Cardiac muscle cell (in vitro differentiated cells and primary cell): Measurements from ENCODE around the gene RALGPS1. TPM values are rescaled to one million over a fixed set of nuclear protein-coding genes. Genes with fewer than 3 reads are reported as not detected.

Experiments used
- DNase-seq, 2 donors: peaks; one replicate each; pipeline versions ENCODE4 v3.0.0 to v3.0.0-alpha.2; 2010 to 2017; ENCODE audit warnings: low read depth in 1 of 2, low spot score in 1 of 2
- H3K27ac ChIP-seq: fragments of 200-600 bp; sonication (generic); 2 replicates; pipeline ENCODE4 v1.5.1; 2016
- H3K27me3 ChIP-seq: fragments of 200-600 bp; sonication (generic); 2 replicates; pipeline ENCODE4 v1.6.0; 2016; ENCODE audit warnings: control low read depth
- H3K36me3 ChIP-seq: fragments of 200-600 bp; sonication (generic); 2 replicates; pipeline ENCODE4 v1.5.1; 2016; ENCODE audit warnings: control low read depth
- H3K4me1 ChIP-seq: fragments of 200-600 bp; sonication (generic); 2 replicates; pipeline ENCODE4 v1.8.1; 2017; ENCODE audit warnings: low read depth, mild to moderate bottlenecking, mixed run types
- H3K4me3 ChIP-seq: fragments of 200-600 bp; sonication (generic); 2 replicates; pipeline ENCODE4 v1.5.1; 2016; ENCODE audit warnings: mild to moderate bottlenecking
- H3K9me3 ChIP-seq: fragments of 200-600 bp; sonication (generic); 2 replicates; pipeline ENCODE4 v1.5.1; 2017; ENCODE audit warnings: low read depth, mild to moderate bottlenecking, control low read depth
- CTCF ChIP-seq: IDR thresholded peaks from 2 replicates; pipeline ENCODE4 v1.5.1; 2012; ENCODE audit warnings: low read depth, mild to moderate bottlenecking, low read length
- polyA plus RNA-seq: library from polyadenylated mRNA; unstranded; fragments of >200 nt; fragmentation: Nextera tagmentation; extraction: Ambion mirVana; gene quantifications from 2 replicates; pipeline ENCODE4 v1.2.1, GENCODE V29; 2016
- total RNA-seq: library from RNA; depleted of rRNA; stranded (reverse); fragments of >200 nt; gene quantifications from 2 replicates; pipeline ENCODE4 v1.2.3, GENCODE V29; 2016

RALGPS1 gene
- total and polyA plus RNA-seq, 2 experiments from 2014 or later, result 14.1 to 16.1 TPM

GRCh38 chr9:127104581-127105311 lies 190.2 kb downstream of the RALGPS1 start:
- Histone ChIP-seq H3K9me3 (no peaks in the 10 kb centered on the region), H3K36me3 (no peaks in the 10 kb centered on the region), H3K4me1 (peaks cover 9% of the 10 kb centered on the region), H3K27me3 (no peaks in the 10 kb centered on the region), H3K4me3 (no peak overlapping the region), H3K27ac (no peak overlapping the region)
- no peak for TF ChIP-seq CTCF
- DNase-seq, result peak; percentile 19 to 74

GRCh38 chr9:127105805-127106465 lies 191.4 kb downstream of the RALGPS1 start:
- Histone ChIP-seq H3K9me3 (no peaks in the 10 kb centered on the region), H3K4me3 (no peak overlapping the region), H3K36me3 (no peaks in the 10 kb centered on the region), H3K27ac (no peak overlapping the region), H3K27me3 (no peaks in the 10 kb centered on the region), H3K4me1 (peaks cover 9% of the 10 kb centered on the region)
- no peak for TF ChIP-seq CTCF
- no peak for DNase-seq

- TF ChIP-seq CTCF, result no peak
- no peaks in the 10 kb centered on the region for H3K27me3 ChIP-seq
- no peaks in the 10 kb centered on the region for H3K9me3 ChIP-seq
- H3K4me1 ChIP-seq, result peaks cover 9% of the 10 kb centered on the region
- no peak for DNase-seq
- H3K4me3 ChIP-seq, result no peak overlapping the region
- no peak overlapping the region for H3K27ac ChIP-seq
- no peaks in the 10 kb centered on the region for H3K36me3 ChIP-seq
Observed at GRCh38 chr9:127106466-127106855, 191.9 kb downstream of the RALGPS1 start.

GRCh38 chr9:127107171-127107928 lies 192.8 kb downstream of the RALGPS1 start:
- no peak for TF ChIP-seq CTCF
- H3K36me3 ChIP-seq, result no peaks in the 10 kb centered on the region
- no peak overlapping the region for H3K4me3 ChIP-seq
- no peak for DNase-seq
- H3K9me3 ChIP-seq, result no peaks in the 10 kb centered on the region
- no peak overlapping the region for H3K27ac ChIP-seq
- H3K27me3 ChIP-seq, result no peaks in the 10 kb centered on the region
- H3K4me1 ChIP-seq, result peaks cover 9% of the 10 kb centered on the region

- Histone ChIP-seq H3K4me1 (peaks cover 9% of the 10 kb centered on the region), H3K4me3 (no peak overlapping the region), H3K36me3 (no peaks in the 10 kb centered on the region), H3K27me3 (no peaks in the 10 kb centered on the region), H3K9me3 (no peaks in the 10 kb centered on the region), H3K27ac (no peak overlapping the region)
- TF ChIP-seq CTCF, result no peak
- no peak for DNase-seq
Observed at GRCh38 chr9:127107929-127108876, 193.6 kb downstream of the RALGPS1 start.
